Neuronal stem cell (in vitro differentiated cells): ENCODE results near the gene GALNT17.

Experiments used
- DNase-seq: peaks from one replicate; pipeline ENCODE4 v3.0.0-alpha.2; 2013; ENCODE audit warnings: low spot score
- H2AFZ ChIP-seq: one replicate; pipeline ENCODE4 v1.6.1; 2013; ENCODE audit warnings: mild to moderate bottlenecking, low read length, inconsistent platforms
- H2AK5ac ChIP-seq: 2 replicates; pipeline ENCODE4 v1.6.1; 2013; ENCODE audit warnings: low read depth, mild to moderate bottlenecking, inconsistent platforms, low read length, moderate library complexity, mixed read lengths
- H2BK120ac ChIP-seq: 2 replicates; pipeline ENCODE4 v1.6.1; 2013; ENCODE audit warnings: low read depth, mild to moderate bottlenecking, inconsistent platforms, low read length, moderate library complexity, mixed read lengths
- H2BK12ac ChIP-seq: one replicate; pipeline ENCODE4 v1.6.1; 2013; ENCODE audit warnings: low read length, inconsistent platforms
- H2BK15ac ChIP-seq: 2 replicates; pipeline ENCODE4 v1.6.1; 2013; ENCODE audit warnings: mild to moderate bottlenecking, low read length, inconsistent platforms, mixed read lengths
- H2BK5ac ChIP-seq: one replicate; pipeline ENCODE4 v1.6.1; 2013; ENCODE audit warnings: inconsistent platforms, mild to moderate bottlenecking, low read length, moderate library complexity
- H3K14ac ChIP-seq: one replicate; pipeline ENCODE4 v1.6.1; 2013; ENCODE audit warnings: low read length, inconsistent platforms
- H3K18ac ChIP-seq: 2 replicates; pipeline ENCODE4 v1.6.1; 2013; ENCODE audit warnings: low read length, inconsistent platforms
- H3K23ac ChIP-seq: 2 replicates; pipeline ENCODE4 v1.6.1; 2013; ENCODE audit warnings: low read depth, mild to moderate bottlenecking, mixed read lengths, low read length, inconsistent platforms; ENCODE audit not compliant: poor library complexity
- H3K27ac ChIP-seq: replicated peaks from 3 replicates; pipeline ENCODE4 v1.5.1; 2013; ENCODE audit warnings: low read length, inconsistent platforms
- H3K27me3 ChIP-seq, 3 experiments: 2 replicates each; pipeline ENCODE4 v1.6.1; 2013; ENCODE audit warnings: low read length in 3 of 3, mild to moderate bottlenecking in 2 of 3, inconsistent platforms in 1 of 3, low read depth in 1 of 3, mixed read lengths in 1 of 3, moderate library complexity in 1 of 3; ENCODE audit not compliant: control insufficient read depth in 3 of 3, insufficient read depth in 3 of 3
- H3K36me3 ChIP-seq, 2 donors: replicated peaks in 1 of 2; 2 replicates each; pipeline ENCODE4 v1.6.1; 2013; ENCODE audit warnings: low read length in 2 of 2; ENCODE audit not compliant: control insufficient read depth in 2 of 2, insufficient read depth in 2 of 2
- H3K4ac ChIP-seq: 2 replicates; pipeline ENCODE4 v1.6.1; 2013; ENCODE audit warnings: inconsistent platforms, mild to moderate bottlenecking, low read length, moderate library complexity
- H3K4me1 ChIP-seq, 2 donors: 1 replicate in 1 of 2; 2 replicates in 1 of 2; pipeline ENCODE4 v1.6.1; 2013; ENCODE audit warnings: low read length in 2 of 2, low read depth in 1 of 2; ENCODE audit not compliant: control insufficient read depth in 2 of 2, insufficient read depth in 1 of 2
- H3K4me2 ChIP-seq: one replicate; pipeline ENCODE4 v1.6.1; 2013; ENCODE audit warnings: mild to moderate bottlenecking, low read length, inconsistent platforms; ENCODE audit not compliant: insufficient read depth, poor library complexity, severe bottlenecking
- H3K4me3 ChIP-seq, 2 donors: 2 replicates each; pipeline ENCODE4 v1.5.1; 2013; ENCODE audit warnings: low read length in 2 of 2, mild to moderate bottlenecking in 2 of 2, inconsistent platforms in 1 of 2, moderate library complexity in 1 of 2
- H3K79me1 ChIP-seq: one replicate; pipeline ENCODE4 v1.6.1; 2013; ENCODE audit warnings: low read depth, mild to moderate bottlenecking, inconsistent platforms, low read length, moderate library complexity
- H3K9ac ChIP-seq: one replicate; pipeline ENCODE4 v1.6.1; 2013; ENCODE audit warnings: mild to moderate bottlenecking, low read depth, low read length, inconsistent platforms; ENCODE audit not compliant: poor library complexity
- H3K9me3 ChIP-seq, 2 donors: replicated peaks in 1 of 2; 2 replicates each; pipeline versions ENCODE3 to v1.6.1; 2013; ENCODE audit warnings: low read length in 2 of 2, mild to moderate bottlenecking in 2 of 2, inconsistent platforms in 1 of 2, low read depth in 1 of 2, mixed read lengths in 1 of 2, moderate library complexity in 1 of 2; ENCODE audit not compliant: control insufficient read depth in 2 of 2, insufficient read depth in 1 of 2
- H4K8ac ChIP-seq: one replicate; pipeline ENCODE4 v1.6.1; 2013; ENCODE audit warnings: low read depth, mild to moderate bottlenecking, inconsistent platforms, low read length, moderate library complexity
- H4K91ac ChIP-seq: one replicate; pipeline ENCODE4 v1.6.1; 2013; ENCODE audit warnings: low read length, low read depth, mild to moderate bottlenecking, inconsistent platforms; ENCODE audit not compliant: poor library complexity
- WGBS, 2 donors: extraction: QIAGEN DNeasy Blood & Tissue Kit; methylation state at CpG; one replicate each; pipeline ENCODE4 v1.1.7; 2013; ENCODE audit warnings: missing lambda C conversion rate in 2 of 2, mixed read lengths in 1 of 2; ENCODE audit not compliant: insufficient read length in 2 of 2, insufficient replicate concordance in 1 of 2; ENCODE audit errors: extremely low coverage in 2 of 2; 5-methylcytosine and 5-hydroxymethylcytosine counted together

Gene GALNT17

GRCh38 chr7:71133856-71134255, 1.9 kb downstream of the GALNT17 start:
- Histone ChIP-seq H2BK12ac (no peak overlapping the region), H3K27me3 (peaks cover 0 to 26% (median 8%) of the 10 kb centered on the region in 3 experiments), H4K8ac (no peak overlapping the region), H2BK5ac (no peak overlapping the region), H3K4me1 (peaks cover 7 to 18% of the 10 kb centered on the region in 2 donors), H2AFZ (no peak overlapping the region), H3K4ac (no peak overlapping the region), H2BK120ac (no peak overlapping the region), H3K27ac (no peak overlapping the region), H3K23ac (no peak overlapping the region), H3K79me1 (peaks cover 8% of the 10 kb centered on the region), H3K36me3 (peaks cover 0 to 18% of the 10 kb centered on the region in 2 donors), H2BK15ac (no peak overlapping the region), H4K91ac (no peak overlapping the region), H3K9ac (no peak overlapping the region), H2AK5ac (no peak overlapping the region), H3K18ac (no peak overlapping the region), H3K4me2 (no peak overlapping the region), H3K14ac (no peak overlapping the region), H3K4me3 (peak overlapping the region in 1 of 2 donors; percentile 83), H3K9me3 (peaks cover 0 to 4% of the 10 kb centered on the region in 2 donors)
- no CpG with 5 or more reads among the region's 11 CpGs for WGBS, 2 donors
- DNase-seq, result no peak

- Histone ChIP-seq H3K36me3 (peaks cover 0 to 28% of the 10 kb centered on the region in 2 donors), H3K4me1 (peaks cover 7 to 14% of the 10 kb centered on the region in 2 donors), H4K8ac (no peak overlapping the region), H3K23ac (no peak overlapping the region), H2AFZ (no peak overlapping the region), H2AK5ac (no peak overlapping the region), H3K9ac (no peak overlapping the region), H3K14ac (no peak overlapping the region), H4K91ac (no peak overlapping the region), H3K4me2 (no peak overlapping the region), H2BK5ac (no peak overlapping the region), H3K79me1 (peaks cover 8% of the 10 kb centered on the region), H3K4me3 (no peak overlapping the region), H3K18ac (no peak overlapping the region), H3K9me3 (peaks cover 0 to 4% of the 10 kb centered on the region in 2 donors), H3K4ac (no peak overlapping the region), H3K27ac (no peak overlapping the region), H2BK12ac (no peak overlapping the region), H3K27me3 (peaks cover 0 to 26% (median 8%) of the 10 kb centered on the region in 3 experiments), H2BK15ac (no peak overlapping the region), H2BK120ac (no peak overlapping the region)
- DNase-seq, result no peak
- WGBS, 2 donors, result no CpG with 5 or more reads among the region's 4 CpGs
Observed at GRCh38 chr7:71135116-71135515, 3.2 kb downstream of the GALNT17 start.

- DNase-seq, result no peak
- no CpG with 5 or more reads among the region's 4 CpGs for WGBS, 2 donors
- Histone ChIP-seq H4K8ac (no peak overlapping the region), H3K79me1 (peaks cover 8% of the 10 kb centered on the region), H3K27me3 (peaks cover 0 to 26% (median 8%) of the 10 kb centered on the region in 3 experiments), H3K9ac (no peak overlapping the region), H4K91ac (no peak overlapping the region), H3K27ac (no peak overlapping the region), H3K4me3 (no peak overlapping the region), H3K36me3 (peaks cover 0 to 33% of the 10 kb centered on the region in 2 donors), H3K23ac (no peak overlapping the region), H3K4me2 (no peak overlapping the region), H2BK5ac (no peak overlapping the region), H2BK120ac (no peak overlapping the region), H2AK5ac (no peak overlapping the region), H3K4ac (no peak overlapping the region), H2BK12ac (no peak overlapping the region), H3K4me1 (peaks cover 5 to 8% of the 10 kb centered on the region in 2 donors), H3K14ac (no peak overlapping the region), H2AFZ (no peak overlapping the region), H2BK15ac (no peak overlapping the region), H3K9me3 (peaks cover 0 to 4% of the 10 kb centered on the region in 2 donors), H3K18ac (no peak overlapping the region)
Observed at GRCh38 chr7:71135663-71136062, 3.7 kb downstream of the GALNT17 start.

GRCh38 chr7:71137479-71137878, 5.5 kb downstream of the GALNT17 start:
- Histone ChIP-seq H3K4me1 (peaks cover 5 to 8% of the 10 kb centered on the region in 2 donors), H2BK15ac (no peak overlapping the region), H2BK120ac (no peak overlapping the region), H3K18ac (no peak overlapping the region), H4K8ac (no peak overlapping the region), H3K4ac (no peak overlapping the region), H3K27me3 (peaks cover 0 to 20% (median 5%) of the 10 kb centered on the region in 3 experiments), H2AK5ac (no peak overlapping the region), H3K9me3 (peaks cover 0 to 7% of the 10 kb centered on the region in 2 donors), H3K27ac (no peak overlapping the region), H3K23ac (no peak overlapping the region), H3K4me3 (no peak overlapping the region), H4K91ac (no peak overlapping the region), H3K9ac (no peak overlapping the region), H2AFZ (no peak overlapping the region), H3K79me1 (peaks cover 8% of the 10 kb centered on the region), H3K4me2 (no peak overlapping the region), H3K14ac (no peak overlapping the region), H2BK5ac (no peak overlapping the region), H3K36me3 (peaks cover 0 to 35% of the 10 kb centered on the region in 2 donors), H2BK12ac (no peak overlapping the region)
- DNase-seq, result no peak
- WGBS, 2 donors, result no CpG with 5 or more reads among the region's 7 CpGs
